Transverse colon (tissue), 4 donors: ENCODE results near the gene PPP3CA. TPM values are rescaled to one million over a fixed set of nuclear protein-coding genes. Genes with fewer than 3 reads are reported as not detected.
A peak's percentile ranks its signal among the peaks of the same experiment; 100 is the strongest.

Experiments used
- DNase-seq: peaks from one replicate; pipeline ENCODE4 v3.0.0-alpha.2; 2019
- H3K27ac ChIP-seq, 4 donors: fragments of 200-600 bp; sonication (generic); 2 replicates each; pipeline ENCODE4 v1.5.1; 2016 to 2018; ENCODE audit warnings: inconsistent platforms in 4 of 4
- H3K27me3 ChIP-seq: fragments of 200-600 bp; sonication (generic); 2 replicates; pipeline ENCODE4 v1.5.1; 2017; ENCODE audit warnings: inconsistent platforms
- H3K36me3 ChIP-seq, 4 donors: fragments of 200-600 bp; sonication (generic); 2 replicates each; pipeline ENCODE4 v1.5.1; 2017 to 2019; ENCODE audit warnings: inconsistent platforms in 4 of 4
- H3K4me1 ChIP-seq, 4 donors: fragments of 200-600 bp; sonication (generic); 2 replicates each; pipeline ENCODE4 v1.5.1; 2017 to 2020; ENCODE audit warnings: inconsistent platforms in 4 of 4
- H3K4me3 ChIP-seq, 4 donors: fragments of 200-600 bp; sonication (generic); 1 replicate in 1 of 4; 2 replicates in 3 of 4; pipeline versions ENCODE4 v1.5.1 to v1.6.1; 2017 to 2019; ENCODE audit warnings: inconsistent platforms in 4 of 4
- H3K9me3 ChIP-seq, 2 donors: fragments of 200-600 bp; sonication (generic); 2 replicates each; pipeline ENCODE4 v1.5.1; 2017 to 2019; ENCODE audit warnings: inconsistent platforms in 2 of 2
- CTCF ChIP-seq, 5 experiments: fragments of 200-600 bp in 3 of 5; fragments of 450-650 bp in 2 of 5; sonication (generic) in 3 of 5; IDR thresholded peaks; 1 replicate in 2 of 5; 2 replicates in 3 of 5; pipeline ENCODE4 v1.5.1; 2016 to 2017; ENCODE audit warnings: antibody characterized with exemption in 5 of 5, inconsistent platforms in 3 of 5, mild to moderate bottlenecking in 2 of 5, moderate library complexity in 1 of 5
- EP300 ChIP-seq: sonication (generic); formaldehyde crosslinking; IDR thresholded peaks from one replicate; pipeline ENCODE4 v1.6.1; 2017; ENCODE audit warnings: antibody characterized with exemption, low read depth
- POLR2A ChIP-seq: fragments of 450-650 bp; IDR thresholded peaks from one replicate; pipeline ENCODE4 v1.6.1; 2016; ENCODE audit warnings: antibody characterized with exemption, mild to moderate bottlenecking, moderate library complexity
- POLR2AphosphoS5 ChIP-seq, 3 donors: sonication (generic); formaldehyde crosslinking; IDR thresholded peaks; one replicate each; pipeline ENCODE4 v1.6.1; 2016; ENCODE audit warnings: antibody characterized with exemption in 3 of 3
- WGBS, 2 donors: methylation state at CpG; one replicate each; pipeline ENCODE4 v1.1.5; 2018; ENCODE audit warnings: low coverage in 1 of 2; 5-methylcytosine and 5-hydroxymethylcytosine counted together
- in situ Hi-C, 4 donors: fragments of 200-750 bp; cut with MboI; loops; one replicate each; pipeline versions ENCODE4 v1.15.0 to v1.15.1; 2017; ENCODE audit warnings: low sequenced_read_pairs in 3 of 4, low pct_ligation_motif_present in 1 of 4, low pct_unique_long_range_greater_than_20kb in 1 of 4
- intact Hi-C: fragments of 100-400 bp; cut with DNase I; formaldehyde crosslinking; loops from one replicate; pipeline ENCODE4 v1.15.1; 2023; ENCODE audit warnings: low total_unique reads
- total RNA-seq, 4 donors: library from RNA; depleted of rRNA; stranded (reverse); fragments of >200 nt; gene quantifications; one replicate each; pipeline ENCODE4 v1.1.0, GENCODE V29; 2016

Gene PPP3CA
- total RNA-seq, 4 donors from 2014 or later: 29.2 to 50.7 (median 37.7) TPM

GRCh38 chr4:101222156-101222845 lies 125.0 kb downstream of the PPP3CA start:
- Histone ChIP-seq H3K27ac (no peak overlapping the region), H3K4me1 (peaks cover 0 to 64% (median 19%) of the 10 kb centered on the region in 4 donors), H3K9me3 (no peaks in the 10 kb centered on the region), H3K36me3 (no peaks in the 10 kb centered on the region), H3K4me3 (no peak overlapping the region), H3K27me3 (no peaks in the 10 kb centered on the region)
- in situ Hi-C loops (no loop called here), intact Hi-C loops (no loop called here)
- WGBS, 2 donors: 74 to 84% methylated on average over 3 of the region's 3 CpGs
- no peak for TF ChIP-seq CTCF (IDR thresholded peaks at IDR 0.05)
- TF ChIP-seq POLR2AphosphoS5 (IDR thresholded peaks at IDR 0.05): no peak
- no peak for TF ChIP-seq EP300
- TF ChIP-seq POLR2A: no peak
- no peak for DNase-seq

GRCh38 chr4:101221294-101221693 lies 126.0 kb downstream of the PPP3CA start:
- H3K4me3 ChIP-seq: no peak overlapping the region
- no peaks in the 10 kb centered on the region for H3K27me3 ChIP-seq
- no peaks in the 10 kb centered on the region for H3K36me3 ChIP-seq
- peaks cover 0 to 63% (median 21%) of the 10 kb centered on the region in 4 donors for H3K4me1 ChIP-seq
- no peaks in the 10 kb centered on the region for H3K9me3 ChIP-seq
- 56 to 57% methylated on average over 2 of the region's 2 CpGs for WGBS, 2 donors
- no peak overlapping the region for H3K27ac ChIP-seq
- TF ChIP-seq POLR2A (no peak), POLR2AphosphoS5 (IDR thresholded peaks at IDR 0.05) (no peak), EP300 (no peak), CTCF (IDR thresholded peaks at IDR 0.05) (no peak)
- in situ Hi-C loops (no loop called here), intact Hi-C loops (no loop called here)
- DNase-seq: no peak

GRCh38 chr4:101218894-101219293 lies 128.4 kb downstream of the PPP3CA start:
- TF ChIP-seq POLR2AphosphoS5 (IDR thresholded peaks at IDR 0.05) (no peak), EP300 (no peak), POLR2A (no peak), CTCF (IDR thresholded peaks at IDR 0.05) (no peak)
- 57 to 70% methylated on average over 1 of the region's 1 CpG for WGBS, 2 donors
- intact Hi-C loops: no loop called here
- DNase-seq: no peak
- H3K27me3 ChIP-seq: no peaks in the 10 kb centered on the region
- no peaks in the 10 kb centered on the region for H3K9me3 ChIP-seq
- in situ Hi-C loops: no loop called here
- H3K27ac ChIP-seq: peak overlapping the region in 3 of 4 donors; percentile 9 to 40 (median 32)
- no peak overlapping the region for H3K4me3 ChIP-seq
- H3K36me3 ChIP-seq: no peaks in the 10 kb centered on the region
- H3K4me1 ChIP-seq: peaks cover 0 to 49% (median 21%) of the 10 kb centered on the region in 4 donors

GRCh38 chr4:101218346-101218745 lies 129.0 kb downstream of the PPP3CA start:
- intact Hi-C loops: no loop called here
- H3K27ac ChIP-seq: peak overlapping the region in 3 of 4 donors; percentile 9 to 40 (median 32)
- no peaks in the 10 kb centered on the region for H3K27me3 ChIP-seq
- WGBS, 2 donors: 54 to 56% methylated on average over 3 of the region's 3 CpGs
- H3K36me3 ChIP-seq: no peaks in the 10 kb centered on the region
- H3K4me1 ChIP-seq: peaks cover 0 to 47% (median 21%) of the 10 kb centered on the region in 4 donors
- TF ChIP-seq POLR2AphosphoS5 (IDR thresholded peaks at IDR 0.05): no peak
- TF ChIP-seq CTCF (IDR thresholded peaks at IDR 0.05): no peak
- H3K4me3 ChIP-seq: no peak overlapping the region
- in situ Hi-C loops: no loop called here
- DNase-seq: no peak
- H3K9me3 ChIP-seq: no peaks in the 10 kb centered on the region
